HCT116 (cell line): ENCODE data around the gene PLEKHA6. TPM values are rescaled to one million over a fixed set of nuclear protein-coding genes. Genes with fewer than 3 reads are reported as not detected.

Experiments
- ATAC-seq: fragments of 200-7000 bp; cut with Tn5 transposase; 2 replicates; pipeline ENCODE4 v1.9.1; 2020; ENCODE audit warnings: mild to moderate bottlenecking, moderate library complexity
- BruUV-seq: library from RNA; stranded (reverse); fragments of 400-500 nt; replicated peaks from 2 replicates; lab custom pipeline; 2021; lab: Mats Ljungman, UMichigan
- CTCF ChIA-PET: fragments of 300-600 bp; sonication (Branson Sonifier 250); formaldehyde crosslinking; loops from one replicate; lab custom pipeline; 2021; ENCODE audit warnings: antibody characterized with exemption; lab: Charles Lee
- POLR2A ChIA-PET: fragments of 300-600, 350-600 bp; sonication (Branson Sonifier 250); formaldehyde crosslinking; loops from one replicate; lab custom pipeline; 2021; ENCODE audit warnings: antibody characterized with exemption; lab: Charles Lee
- RAD21 ChIA-PET, 2 experiments: fragments of 300-600 bp; sonication (Branson Sonifier 250); formaldehyde crosslinking; loops; one replicate each; lab custom pipeline; 2023; ENCODE audit warnings: low total read pairs in 2 of 2; ENCODE audit not compliant: uncharacterized antibody in 2 of 2, unreplicated experiment in 2 of 2, low non-redundant PET in 1 of 2; lab: Charles Lee
- DNase-seq: peaks from one replicate; pipeline ENCODE4 v3.0.0-alpha.2; 2010; ENCODE audit warnings: low read depth, low spot score
- H2AFZ ChIP-seq: fragments of 200-600 bp; shearing (Covaris generic), sonication (generic); 2 replicates; pipeline ENCODE4 v1.6.1; 2017; ENCODE audit warnings: low read depth, mixed run types, mixed read lengths, antibody characterized with exemption, low read length; ENCODE audit not compliant: poor library complexity, severe bottlenecking
- H3K27ac ChIP-seq: 2 replicates; pipeline ENCODE4 v1.5.1; 2012; ENCODE audit warnings: low read depth, low read length
- H3K27me3 ChIP-seq: fragments of 200-600 bp; sonication (generic); 2 replicates; pipeline ENCODE4 v1.6.1; 2016; ENCODE audit warnings: mixed run types, low read length, mixed read lengths; ENCODE audit not compliant: insufficient read depth
- H3K36me3 ChIP-seq, 2 experiments: fragments of 200-500 bp in 1 of 2; fragments of 200-600 bp in 1 of 2; sonication (Bioruptor generic) in 1 of 2; sonication (generic) in 1 of 2; 2 replicates each; pipeline versions ENCODE4 v1.5.1 to v1.6.1; 2014 to 2016; ENCODE audit warnings: low read length in 2 of 2, inconsistent platforms in 1 of 2, mixed read lengths in 1 of 2, mixed run types in 1 of 2; ENCODE audit not compliant: insufficient read depth in 2 of 2, control insufficient read depth in 1 of 2
- H3K4me1 ChIP-seq, 2 experiments: fragments of 200-600 bp in 1 of 2; sonication (generic) in 1 of 2; 2 replicates each; pipeline versions ENCODE4 v1.5.1 to v1.6.1; 2012 to 2017; ENCODE audit warnings: low read length in 2 of 2, inconsistent platforms in 1 of 2, mild to moderate bottlenecking in 1 of 2, mixed read lengths in 1 of 2, mixed run types in 1 of 2, moderate library complexity in 1 of 2; ENCODE audit not compliant: insufficient read depth in 2 of 2, control insufficient read depth in 1 of 2
- H3K4me2 ChIP-seq: fragments of 200-600 bp; sonication (generic); 2 replicates; pipeline ENCODE4 v1.6.1; 2017; ENCODE audit warnings: mixed run types, low read length, mixed read lengths
- H3K4me3 ChIP-seq, 2 experiments: fragments of 200-600 bp in 1 of 2; sonication (generic) in 1 of 2; replicated peaks in 1 of 2; 2 replicates each; pipeline ENCODE4 v1.5.1; 2011 to 2016; ENCODE audit warnings: low read length in 2 of 2, control low read depth in 1 of 2, low read depth in 1 of 2, mild to moderate bottlenecking in 1 of 2, mixed read lengths in 1 of 2, mixed run types in 1 of 2
- H3K79me2 ChIP-seq: fragments of 200-600 bp; sonication (generic); 2 replicates; pipeline ENCODE4 v1.6.1; 2017; ENCODE audit warnings: mild to moderate bottlenecking, mixed run types, low read length, moderate library complexity, mixed read lengths; ENCODE audit not compliant: insufficient read depth
- H3K9ac ChIP-seq: fragments of 200-600 bp; sonication (generic); 2 replicates; pipeline ENCODE4 v1.6.1; 2016; ENCODE audit warnings: low read length, mixed read lengths
- H3K9me2 ChIP-seq: fragments of 200-600 bp; sonication (generic), shearing (Covaris generic); 2 replicates; pipeline ENCODE4 v1.6.1; 2017; ENCODE audit warnings: mixed run types, mild to moderate bottlenecking, moderate library complexity; ENCODE audit not compliant: insufficient read depth
- H3K9me3 ChIP-seq, 2 experiments: fragments of 200-500 bp in 1 of 2; fragments of 200-600 bp in 1 of 2; sonication (Bioruptor generic) in 1 of 2; sonication (generic) in 1 of 2; 2 replicates each; pipeline ENCODE4 v1.6.1; 2014 to 2017; ENCODE audit warnings: low read length in 2 of 2, mixed read lengths in 2 of 2, inconsistent platforms in 1 of 2, low read depth in 1 of 2, mild to moderate bottlenecking in 1 of 2, mixed run types in 1 of 2, moderate library complexity in 1 of 2; ENCODE audit not compliant: control insufficient read depth in 1 of 2, insufficient read depth in 1 of 2
- H4K20me1 ChIP-seq: fragments of 200-600 bp; sonication (generic), shearing (Covaris generic); 2 replicates; pipeline ENCODE4 v1.6.1; 2017; ENCODE audit warnings: mixed run types, mild to moderate bottlenecking, moderate library complexity; ENCODE audit not compliant: insufficient read depth
- ELF1 ChIP-seq: IDR thresholded peaks from 2 replicates; pipeline ENCODE4 v1.6.1; 2012; ENCODE audit warnings: low read depth, borderline replicate concordance
- EZH2phosphoT487 ChIP-seq: fragments of 200-600 bp; IDR thresholded peaks from 2 replicates; pipeline ENCODE4 v1.6.1; 2018; ENCODE audit warnings: antibody characterized with exemption, borderline replicate concordance
- JUND ChIP-seq: IDR thresholded peaks from 2 replicates; pipeline ENCODE4 v1.6.1; 2012
- POLR2A ChIP-seq: IDR thresholded peaks from 2 replicates; pipeline ENCODE4 v1.7.0; 2011; ENCODE audit warnings: borderline replicate concordance; ENCODE audit not compliant: insufficient read depth, insufficient read length; ENCODE audit errors: extremely low read depth
- POLR2AphosphoS5 ChIP-seq: IDR thresholded peaks from 2 replicates; pipeline ENCODE4 v1.6.1; 2011; ENCODE audit warnings: mild to moderate bottlenecking, low read depth, low read length, moderate library complexity
- SRF ChIP-seq: IDR thresholded peaks from 2 replicates; pipeline ENCODE4 v1.6.1; 2012; ENCODE audit warnings: low read depth
- TCF7L2 ChIP-seq: IDR thresholded peaks from 2 replicates; pipeline ENCODE4 v1.7.0; 2011; ENCODE audit warnings: borderline replicate concordance, inconsistent platforms; ENCODE audit not compliant: insufficient read depth, insufficient read length; ENCODE audit errors: extremely low read depth
- ZBTB33 ChIP-seq: IDR thresholded peaks from 2 replicates; pipeline ENCODE4 v1.6.1; 2011; ENCODE audit warnings: mild to moderate bottlenecking, low read length, moderate library complexity; ENCODE audit not compliant: insufficient replicate concordance; ENCODE audit errors: extremely low read depth
- ZFX ChIP-seq: fragments of 450-650 bp; IDR thresholded peaks from 2 replicates; pipeline ENCODE4 v1.6.1; 2017
- intact Hi-C: fragments of 100-400 bp; cut with micrococcal nuclease; formaldehyde crosslinking; loops from 2 replicates; pipeline ENCODE4 v1.10.0; 2022
- total RNA-seq: library from RNA; stranded (reverse); gene quantifications from one replicate; pipeline ENCODE4 v1.2.1, GENCODE V29; 2021; ENCODE audit not compliant: unreplicated experiment
- TF ChIP-seq, protein P1 (sequence below), 3 experiments: fragments of 200-600 bp in 1 of 3; sonication (generic) in 1 of 3; IDR thresholded peaks in 2 of 3; conservative IDR thresholded peaks in 1 of 3; 2 replicates each; pipeline ENCODE4 v1.5.1; 2012 to 2017; ENCODE audit warnings: low read depth in 2 of 3, low read length in 2 of 3, antibody characterized with exemption in 1 of 3, borderline replicate concordance in 1 of 3, control low read depth in 1 of 3, mild to moderate bottlenecking in 1 of 3, mixed read lengths in 1 of 3, mixed run types in 1 of 3, moderate library complexity in 1 of 3; ENCODE audit not compliant: insufficient read depth in 1 of 3
- TF ChIP-seq, protein P2 (sequence below): IDR thresholded peaks from 2 replicates; pipeline ENCODE4 v1.6.1; 2012

Gene PLEKHA6
- total RNA-seq, 1 experiment from 2014 or later, result 13.1 TPM

GRCh38 chr1:204409123-204409522, 49.4 kb upstream of the PLEKHA6 start:
- Histone ChIP-seq H3K36me3 (peaks cover 29 to 33% of the 10 kb centered on the region in 2 experiments), H3K4me3 (peak overlapping the region; percentile 74 to 95), H3K27me3 (no peaks in the 10 kb centered on the region), H2AFZ (no peak overlapping the region), H3K4me1 (peaks cover 25 to 36% of the 10 kb centered on the region in 2 experiments), H3K9me2 (no peaks in the 10 kb centered on the region), H3K4me2 (peak overlapping the region; percentile 82), H3K79me2 (peaks cover 75% of the 10 kb centered on the region), H3K27ac (no peak overlapping the region), H3K9ac (peak overlapping the region; percentile 96; the same call in 1 of the 2 replicates), H4K20me1 (peaks cover 33% of the 10 kb centered on the region), H3K9me3 (no peaks in the 10 kb centered on the region)
- no peak for ATAC-seq
- RAD21 ChIA-PET, result no interaction called here
- TF ChIP-seq ELF1, result no peak
- TF ChIP-seq, protein P1, sequence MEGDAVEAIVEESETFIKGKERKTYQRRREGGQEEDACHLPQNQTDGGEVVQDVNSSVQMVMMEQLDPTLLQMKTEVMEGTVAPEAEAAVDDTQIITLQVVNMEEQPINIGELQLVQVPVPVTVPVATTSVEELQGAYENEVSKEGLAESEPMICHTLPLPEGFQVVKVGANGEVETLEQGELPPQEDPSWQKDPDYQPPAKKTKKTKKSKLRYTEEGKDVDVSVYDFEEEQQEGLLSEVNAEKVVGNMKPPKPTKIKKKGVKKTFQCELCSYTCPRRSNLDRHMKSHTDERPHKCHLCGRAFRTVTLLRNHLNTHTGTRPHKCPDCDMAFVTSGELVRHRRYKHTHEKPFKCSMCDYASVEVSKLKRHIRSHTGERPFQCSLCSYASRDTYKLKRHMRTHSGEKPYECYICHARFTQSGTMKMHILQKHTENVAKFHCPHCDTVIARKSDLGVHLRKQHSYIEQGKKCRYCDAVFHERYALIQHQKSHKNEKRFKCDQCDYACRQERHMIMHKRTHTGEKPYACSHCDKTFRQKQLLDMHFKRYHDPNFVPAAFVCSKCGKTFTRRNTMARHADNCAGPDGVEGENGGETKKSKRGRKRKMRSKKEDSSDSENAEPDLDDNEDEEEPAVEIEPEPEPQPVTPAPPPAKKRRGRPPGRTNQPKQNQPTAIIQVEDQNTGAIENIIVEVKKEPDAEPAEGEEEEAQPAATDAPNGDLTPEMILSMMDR (IDR thresholded peaks at IDR 0.05 in 2 of 3, conservative IDR thresholded peaks at IDR 0.05 in 1 of 3; ENCODE audit: borderline replicate concordance in 1 of 3, insufficient read depth in 1 of 3, low read depth in 2 of 3, low read length in 2 of 3), result no peak
- TF ChIP-seq, protein P2, sequence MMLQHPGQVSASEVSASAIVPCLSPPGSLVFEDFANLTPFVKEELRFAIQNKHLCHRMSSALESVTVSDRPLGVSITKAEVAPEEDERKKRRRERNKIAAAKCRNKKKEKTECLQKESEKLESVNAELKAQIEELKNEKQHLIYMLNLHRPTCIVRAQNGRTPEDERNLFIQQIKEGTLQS, result no peak
- TF ChIP-seq POLR2A, result no peak
- no peak for TF ChIP-seq SRF
- TF ChIP-seq POLR2AphosphoS5, result no peak
- TF ChIP-seq ZFX, result no peak
- no peak for DNase-seq
- CTCF ChIA-PET, result interaction anchor here (2.7 kb wide), 1 partner anchor 11 kb away, joined by 25 read pairs; no protein-coding TSS in a partner anchor
- intact Hi-C loops, result no loop called here
- POLR2A ChIA-PET, result no interaction called here
- BruUV-seq, result no TSS peak

GRCh38 chr1:204408602-204409001, 48.9 kb upstream of the PLEKHA6 start:
- peaks cover 34 to 36% of the 10 kb centered on the region in 2 experiments for H3K36me3 ChIP-seq
- RAD21 ChIA-PET, result no interaction called here
- intact Hi-C loops, result no loop called here
- no peak for TF ChIP-seq JUND
- no peak for TF ChIP-seq POLR2A
- TF ChIP-seq ZBTB33, result no peak
- no peak for TF ChIP-seq EZH2phosphoT487
- no peak for TF ChIP-seq TCF7L2

More at GRCh38 chr1:204408602-204409001, 48.9 kb upstream of the PLEKHA6 start:
- DNase-seq (no peak), ATAC-seq (no peak)
- Histone ChIP-seq H3K4me2 (peak overlapping the region; percentile 82), H4K20me1 (peaks cover 33% of the 10 kb centered on the region), H3K4me3 (peak overlapping the region; percentile 74 to 95; a peak in 3 of 4 replicates), H3K9me3 (no peaks in the 10 kb centered on the region), H3K4me1 (peaks cover 25 to 36% of the 10 kb centered on the region in 2 experiments), H3K9ac (0 out of 2 replicates have a peak overlapping the region, but pooled peaks have one; percentile 96), H3K27ac (no peak overlapping the region), H3K27me3 (no peaks in the 10 kb centered on the region), H3K79me2 (peaks cover 80% of the 10 kb centered on the region), H3K9me2 (no peaks in the 10 kb centered on the region), H2AFZ (no peak overlapping the region)
- ChIA-PET CTCF (interaction anchor here (2.2 to 2.7 kb wide), 2 partner anchors 10 kb away, joined by 22 to 25 read pairs; no protein-coding TSS in a partner anchor), POLR2A (interaction anchor here (2.8 kb wide), 1 partner anchor 10 kb away, joined by 9 read pairs; no protein-coding TSS in a partner anchor)
- BruUV-seq, result no TSS peak
